Stimulated activated CD4-positive, alpha-beta T cell treated with anti-CD3 and anti-CD28 coated beads, Interleukin-12 subunit alpha, Interleukin-12 subunit beta, amount 100 ng/mL, for 4 hours (primary cell): ENCODE measurements around the gene PIP.
"Not testable (repeated sequence)": the region's sequence is repeated elsewhere in the genome, so short reads cannot be mapped to it uniquely, and the experiment has no call there.

Experiments
- DNase-seq: peaks from one replicate; pipeline ENCODE4 v3.0.0-alpha.2; 2020

The PIP gene, protein sequence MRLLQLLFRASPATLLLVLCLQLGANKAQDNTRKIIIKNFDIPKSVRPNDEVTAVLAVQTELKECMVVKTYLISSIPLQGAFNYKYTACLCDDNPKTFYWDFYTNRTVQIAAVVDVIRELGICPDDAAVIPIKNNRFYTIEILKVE

GRCh38 chr7:143131781-143132180 lies at the start of gene PIP:
Gene PIP (plus strand): TSS chr7:143132077. CDS start chr7:143132117, 40 bp downstream.
- no peak for DNase-seq

- no peak for DNase-seq
These were observed 46.8 kb upstream of the PIP start for GRCh38 chr7:143085109-143085508.

DNA sequence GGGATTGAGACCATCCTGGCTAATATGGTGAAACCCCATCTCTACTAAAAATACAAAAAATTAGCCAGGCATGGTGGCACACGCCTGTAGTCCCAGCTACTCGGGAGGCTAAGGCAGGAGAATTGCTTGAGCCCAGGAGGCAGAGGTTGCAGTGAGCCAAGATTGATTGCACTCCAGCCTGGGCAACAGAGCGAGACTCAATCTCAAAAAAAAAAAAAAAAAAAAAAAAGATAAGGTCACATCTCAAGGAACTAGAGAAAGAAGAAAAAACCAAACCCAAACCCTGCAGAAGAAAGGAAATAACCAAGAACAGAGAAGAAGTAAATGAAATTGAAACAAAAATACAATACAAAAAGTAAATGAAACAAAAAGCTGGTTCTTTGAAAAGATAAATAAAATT lies 46.3 kb upstream of the PIP start:
- not testable (repeated sequence) for DNase-seq

GRCh38 chr7:143088549-143089231 lies 43.2 kb upstream of the PIP start:
- DNase-seq = not testable (repeated sequence)

DNA sequence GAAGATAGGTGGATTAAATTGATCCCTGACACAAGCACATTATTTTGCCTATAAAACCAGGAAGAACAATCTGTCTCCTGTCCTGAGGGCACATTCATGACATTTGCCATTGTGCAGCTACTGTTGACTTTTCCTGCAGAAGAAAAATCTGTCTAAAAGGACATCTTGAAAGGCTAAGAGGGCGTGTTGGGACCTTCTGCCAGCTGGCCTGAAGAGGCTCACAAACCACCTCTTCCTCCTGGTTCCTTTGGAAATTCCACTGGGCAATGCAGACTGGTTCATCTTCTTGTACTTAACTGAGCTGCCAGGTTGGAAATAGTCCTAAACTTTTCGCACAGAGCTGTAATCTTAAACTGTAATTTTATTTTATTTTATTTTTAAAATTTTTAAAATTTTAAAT lies 35.7 kb upstream of the PIP start:
- no peak for DNase-seq

DNA sequence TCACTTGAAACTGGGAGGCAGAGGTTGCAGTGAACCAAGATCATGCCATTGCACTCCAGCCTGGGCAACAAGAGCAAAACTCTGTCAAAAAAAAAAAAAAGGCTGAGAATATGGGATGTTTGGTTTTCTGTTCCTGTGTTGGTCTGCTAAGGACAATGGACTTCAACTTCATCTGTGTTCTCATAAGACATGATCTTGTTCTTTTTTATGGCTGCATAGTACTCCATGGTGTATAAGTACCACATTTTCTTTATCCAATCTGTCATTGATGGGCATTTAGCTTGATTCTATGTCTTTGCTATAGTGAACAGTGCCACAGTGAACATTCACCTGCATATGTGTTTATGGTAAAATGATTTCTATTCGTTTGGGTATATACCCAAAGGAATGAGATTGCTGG lies 32.3 kb upstream of the PIP start:
- not testable (repeated sequence) for DNase-seq

DNA sequence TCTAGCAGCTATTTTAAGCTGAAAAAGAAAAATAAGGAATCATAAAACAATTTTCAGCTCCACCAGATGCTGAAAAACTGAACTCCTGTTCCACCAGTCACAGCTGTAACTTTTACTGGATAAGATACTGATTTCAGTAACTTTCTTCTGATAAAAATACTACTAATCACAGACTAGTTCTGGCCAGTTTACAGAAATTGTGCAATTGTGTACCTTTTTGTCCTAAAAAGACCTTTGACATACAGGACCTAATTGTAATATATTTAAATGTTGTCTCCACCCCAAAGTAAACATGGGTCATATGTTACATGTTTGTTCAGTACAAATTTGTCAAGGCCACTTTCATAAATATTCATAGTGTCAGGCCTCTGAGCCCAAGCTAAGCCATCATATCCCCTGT lies 27.1 kb upstream of the PIP start:
- DNase-seq = no peak

DNA sequence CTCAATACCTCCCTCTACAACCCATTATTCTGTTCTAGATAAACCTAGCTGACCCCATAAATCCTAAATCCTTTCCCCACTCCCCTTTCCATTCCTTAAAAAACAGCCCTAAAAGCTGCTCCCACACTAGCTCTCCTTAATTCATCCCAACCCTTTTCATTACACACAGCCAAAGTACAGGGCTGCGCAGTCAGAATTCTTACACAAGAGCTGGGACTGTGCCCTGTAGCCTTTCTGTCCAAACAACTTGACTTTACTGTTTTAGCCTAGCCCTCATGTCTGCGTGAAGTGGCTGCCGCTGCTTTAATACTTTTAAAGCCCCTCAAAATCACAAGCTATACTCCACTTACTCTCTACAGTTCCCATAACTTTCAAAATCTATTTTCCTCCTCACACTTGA lies 23.9 kb upstream of the PIP start:
- not testable (repeated sequence) for DNase-seq

- DNase-seq = no peak
These were observed 14.5 kb upstream of the PIP start for GRCh38 chr7:143117395-143117794.

GRCh38 chr7:143120691-143121405 lies 11.0 kb upstream of the PIP start:
- no peak for DNase-seq

- not testable (repeated sequence) for DNase-seq
These were observed 8.6 kb upstream of the PIP start for GRCh38 chr7:143123326-143123725.

GRCh38 chr7:143126146-143126545 lies 5.7 kb upstream of the PIP start:
- DNase-seq = no peak

DNA sequence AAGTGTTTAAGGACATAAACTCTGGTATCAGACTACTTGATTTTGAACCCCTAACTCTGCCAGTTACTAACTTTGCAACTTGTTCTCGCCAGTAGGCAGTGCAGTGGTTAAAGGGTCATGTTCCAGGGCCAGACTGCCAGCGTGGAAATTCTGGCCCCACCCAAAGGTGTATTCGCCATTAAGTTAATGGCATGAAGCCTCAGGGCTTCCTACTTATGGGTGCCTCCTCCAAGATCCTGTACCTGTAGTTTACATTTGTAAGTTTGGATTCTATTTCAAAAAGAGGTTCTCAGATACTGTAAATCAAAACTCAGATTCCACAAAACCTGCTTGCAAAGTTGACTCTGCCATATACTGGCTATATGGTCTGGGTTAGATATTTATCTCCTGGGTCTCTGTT lies 2.8 kb upstream of the PIP start:
- DNase-seq = no peak

GRCh38 chr7:143129477-143129876 lies 2.4 kb upstream of the PIP start:
- no peak for DNase-seq

DNA sequence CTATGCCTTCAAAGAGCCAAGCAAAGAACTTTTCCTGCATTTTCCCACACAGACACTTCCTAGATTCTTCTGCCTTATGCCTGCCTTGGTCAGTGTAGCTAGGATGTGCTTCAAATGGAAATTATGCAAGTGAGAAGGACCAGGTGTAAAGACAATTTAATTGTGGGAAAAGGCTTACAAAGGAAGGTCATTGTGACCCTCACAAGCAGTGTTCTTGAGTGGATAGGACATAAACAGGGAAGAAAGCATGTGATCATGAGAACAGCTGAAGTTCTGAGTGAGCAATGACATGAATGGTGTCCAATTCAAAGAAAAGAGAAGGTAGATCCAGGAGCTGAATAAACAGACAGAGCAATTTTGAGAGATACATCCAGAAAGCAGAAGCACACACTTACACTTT lies 1.3 kb upstream of the PIP start:
- DNase-seq = no peak

GRCh38 chr7:143147070-143147469 lies 15.2 kb downstream of the PIP start:
- DNase-seq = no peak

DNA sequence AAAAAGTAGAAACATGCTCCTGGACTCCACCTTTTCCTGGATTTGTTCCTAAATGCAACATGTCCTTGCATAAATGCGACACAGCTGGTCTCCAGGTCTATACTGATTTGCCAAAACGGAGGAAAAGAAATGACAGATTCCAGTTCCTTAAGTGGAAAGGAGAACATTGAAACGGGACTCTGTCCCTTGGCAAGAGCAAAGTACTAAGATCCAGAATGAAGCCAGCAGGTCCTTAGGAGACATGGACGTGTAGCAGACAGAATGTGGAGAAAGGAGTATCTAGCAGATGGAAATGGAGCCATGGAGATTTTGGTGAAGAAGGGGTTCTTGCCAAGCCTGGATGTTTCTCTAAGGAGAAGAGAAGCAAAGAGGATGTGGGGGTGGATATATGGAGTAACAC lies 16.2 kb downstream of the PIP start:
- DNase-seq = no peak

- DNase-seq = no peak
These were observed 16.8 kb downstream of the PIP start for GRCh38 chr7:143148651-143149050.

GRCh38 chr7:143150696-143151095 lies 18.8 kb downstream of the PIP start:
- DNase-seq = not testable (repeated sequence)

GRCh38 chr7:143158617-143159016 lies 26.7 kb downstream of the PIP start:
- DNase-seq = not testable (repeated sequence)

- no peak for DNase-seq
These were observed 39.8 kb downstream of the PIP start for GRCh38 chr7:143171697-143172096.

DNA sequence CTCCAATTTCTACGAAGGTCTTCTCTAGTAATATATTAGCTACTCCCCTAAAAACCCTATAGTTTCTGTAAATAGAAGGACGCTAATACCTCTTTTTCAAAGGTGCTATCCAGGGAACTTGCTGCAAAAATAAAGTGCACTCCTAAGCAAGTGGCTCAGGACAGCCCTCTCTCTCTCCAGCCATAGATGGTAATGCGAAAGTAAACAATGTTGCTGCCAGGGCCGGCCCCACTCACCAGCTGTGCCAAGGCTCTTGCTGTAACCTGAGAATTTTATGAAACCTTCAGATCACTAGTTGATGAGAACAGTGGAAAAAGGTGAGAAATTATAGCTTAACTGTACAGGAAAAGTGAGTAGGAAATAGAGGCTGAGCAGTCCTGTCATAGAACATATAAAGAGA lies 40.5 kb downstream of the PIP start:
- no peak for DNase-seq

GRCh38 chr7:143176128-143176527 lies 44.3 kb downstream of the PIP start:
- no peak for DNase-seq

- no peak for DNase-seq
These were observed 45.7 kb downstream of the PIP start for GRCh38 chr7:143177374-143178119.
